Endothelial cell of umbilical vein (primary cell): ENCODE results near the gene LSM2. TPM values are rescaled to one million over a fixed set of nuclear protein-coding genes. Genes with fewer than 3 reads are reported as not detected.

ENCODE experiments used
- BruUV-seq: library from RNA; stranded (reverse); fragments of 400-500 nt; replicated peaks from 2 replicates; lab custom pipeline; 2021; lab: Mats Ljungman, UMichigan
- CTCF ChIA-PET: fragments of 300-600, 350-600 bp; sonication (Branson Sonifier 250); formaldehyde crosslinking; loops from one replicate; lab custom pipeline; 2021; ENCODE audit warnings: antibody characterized with exemption, inconsistent platforms; lab: Charles Lee
- POLR2A ChIA-PET: fragments of 300-600, 350-600 bp; sonication (Branson Sonifier 250); formaldehyde crosslinking; loops from one replicate; lab custom pipeline; 2021; ENCODE audit warnings: antibody characterized with exemption, inconsistent platforms; lab: Charles Lee
- DNase-seq: peaks from one replicate; pipeline ENCODE4 v3.0.0-alpha.2; 2011; ENCODE audit warnings: low read depth, low spot score
- FAIRE-seq: peaks from 2 replicates; lab custom pipeline; 2011; peaks lifted over from hg19 to GRCh38; lab: Jason Lieb, UNC
- H2AFZ ChIP-seq: 2 replicates; pipeline ENCODE4 v1.6.0; 2012; ENCODE audit warnings: low read depth, low read length, control low read depth, inconsistent platforms
- H3K27ac ChIP-seq: 2 replicates; pipeline ENCODE4 v1.5.1; 2011; ENCODE audit warnings: low read depth, mild to moderate bottlenecking, control low read depth, low read length, moderate library complexity; ENCODE audit not compliant: insufficient read depth
- H3K27me3 ChIP-seq, 2 experiments: 2 replicates each; pipeline versions ENCODE4 v1.6.0 to v1.6.1; 2011; ENCODE audit warnings: low read length in 2 of 2, mixed read lengths in 1 of 2; ENCODE audit not compliant: control insufficient read depth in 2 of 2, insufficient read depth in 2 of 2
- H3K36me3 ChIP-seq, 2 experiments: 2 replicates in 1 of 2; 3 replicates in 1 of 2; pipeline ENCODE4 v1.5.1; 2011; ENCODE audit warnings: low read length in 2 of 2, mild to moderate bottlenecking in 1 of 2, moderate library complexity in 1 of 2; ENCODE audit not compliant: control insufficient read depth in 2 of 2, insufficient read depth in 2 of 2; ENCODE audit errors: extremely low read depth in 1 of 2
- H3K4me1 ChIP-seq: 3 replicates; pipeline ENCODE4 v1.5.1; 2011; ENCODE audit warnings: mild to moderate bottlenecking, low read length; ENCODE audit not compliant: control insufficient read depth, insufficient read depth; ENCODE audit errors: extremely low read depth
- H3K4me2 ChIP-seq: 2 replicates; pipeline ENCODE4 v1.6.1; 2011; ENCODE audit warnings: low read length, control low read depth, mixed read lengths; ENCODE audit not compliant: insufficient read depth
- H3K4me3 ChIP-seq, 3 experiments: fragments of 200-600 bp in 1 of 3; sonication (generic), shearing (Covaris generic) in 1 of 3; replicated peaks in 1 of 3; 2 replicates each; pipeline ENCODE4 v1.5.1; 2011 to 2016; ENCODE audit warnings: control low read depth in 3 of 3, low read length in 3 of 3, mild to moderate bottlenecking in 2 of 3, inconsistent platforms in 1 of 3, low read depth in 1 of 3, moderate library complexity in 1 of 3; ENCODE audit not compliant: insufficient read depth in 1 of 3
- H3K79me2 ChIP-seq: 2 replicates; pipeline ENCODE4 v1.6.0; 2012; ENCODE audit warnings: low read length, inconsistent platforms; ENCODE audit not compliant: control insufficient read depth, insufficient read depth
- H3K9ac ChIP-seq: replicated peaks from 2 replicates; pipeline ENCODE3; 2011; ENCODE audit warnings: low read length, control low read depth; ENCODE audit not compliant: insufficient read depth; ENCODE audit errors: extremely low read depth
- H3K9me1 ChIP-seq: replicated peaks from 3 replicates; pipeline ENCODE4 v1.6.0; 2011; ENCODE audit warnings: mild to moderate bottlenecking, low read length; ENCODE audit not compliant: control insufficient read depth, insufficient read depth; ENCODE audit errors: extremely low read depth
- H3K9me3 ChIP-seq: replicated peaks from 2 replicates; pipeline ENCODE4 v1.5.1; 2012; ENCODE audit warnings: low read length, inconsistent platforms; ENCODE audit not compliant: control insufficient read depth, insufficient read depth
- H4K20me1 ChIP-seq: replicated peaks from 2 replicates; pipeline ENCODE3; 2011; ENCODE audit warnings: mild to moderate bottlenecking, low read length; ENCODE audit not compliant: control insufficient read depth, insufficient read depth; ENCODE audit errors: extremely low read depth
- CTCF ChIP-seq, 2 donors: IDR thresholded peaks; 1 replicate in 1 of 2; 2 replicates in 1 of 2; pipeline ENCODE4 v1.5.1; 2011; ENCODE audit warnings: low read length in 2 of 2, mild to moderate bottlenecking in 2 of 2, moderate library complexity in 2 of 2, control low read depth in 1 of 2, inconsistent platforms in 1 of 2, low read depth in 1 of 2; ENCODE audit not compliant: insufficient read depth in 1 of 2; ENCODE audit errors: extremely low read depth in 1 of 2
- EZH2 ChIP-seq: IDR thresholded peaks from 2 replicates; pipeline ENCODE4 v1.6.1; 2012; ENCODE audit warnings: borderline replicate concordance, low read depth, mild to moderate bottlenecking, moderate library complexity, low read length, inconsistent platforms; ENCODE audit not compliant: severe bottlenecking
- FOS ChIP-seq: IDR thresholded peaks from 2 replicates; pipeline ENCODE4 v1.6.1; 2011; ENCODE audit warnings: mild to moderate bottlenecking, low read length, moderate library complexity, borderline replicate concordance; ENCODE audit not compliant: insufficient read depth
- GATA2 ChIP-seq: IDR thresholded peaks from 2 replicates; pipeline ENCODE4 v1.7.0; 2011; ENCODE audit warnings: low read depth, mild to moderate bottlenecking, moderate library complexity, mixed read lengths, low read length; ENCODE audit not compliant: insufficient read length, insufficient read depth
- JUN ChIP-seq: IDR thresholded peaks from 2 replicates; pipeline ENCODE4 v1.6.1; 2011; ENCODE audit warnings: borderline replicate concordance, low read depth; ENCODE audit not compliant: insufficient read length, insufficient read depth
- MAX ChIP-seq: IDR thresholded peaks from 2 replicates; pipeline ENCODE4 v1.6.1; 2011; ENCODE audit not compliant: insufficient read depth, insufficient read length
- MYC ChIP-seq: IDR thresholded peaks from one replicate; pipeline ENCODE4 v1.6.1; 2011; ENCODE audit warnings: mild to moderate bottlenecking, low read depth, low read length
- POLR2A ChIP-seq: IDR thresholded peaks from 2 replicates; pipeline ENCODE4 v1.6.1; 2012; ENCODE audit warnings: low read depth, mild to moderate bottlenecking, control low read depth, low read length
- POLR2AphosphoS5 ChIP-seq: IDR thresholded peaks from 2 replicates; pipeline ENCODE4 v1.6.1; 2012; ENCODE audit warnings: low read depth, mild to moderate bottlenecking, control low read depth, low read length, moderate library complexity; ENCODE audit not compliant: insufficient read depth
- dilution Hi-C: fragments of 300-500 bp; cut with MboI; formaldehyde crosslinking; loops from one replicate; pipeline ENCODE4 v1.15.0; 2019; ENCODE audit warnings: low sequenced_read_pairs; ENCODE audit not compliant: extremely low pct_ligation_motif_present
- intact Hi-C: fragments of 100-400 bp; cut with micrococcal nuclease; formaldehyde crosslinking; loops from one replicate; pipeline ENCODE4 v1.10.0; 2022
- polyA plus RNA-seq, 4 experiments: library from polyadenylated mRNA; depleted of rRNA in 3 of 4; stranded (reverse) in 3 of 4; unstranded in 1 of 4; fragments of >200 nt; gene quantifications; 2 replicates each; pipeline versions ENCODE4 v1.2.1 to v1.2.3, GENCODE V29; 2011 to 2012; ENCODE audit warnings: missing spikeins in 1 of 4
- total RNA-seq: library from RNA; stranded (reverse); gene quantifications from 2 replicates; pipeline ENCODE4 v1.2.3, GENCODE V29; 2021

Gene LSM2
- total and polyA plus RNA-seq, 2 donors (not counting 3 experiments of a cell fraction or from before 2014, with no cell fraction given): 78.1 to 86.0 TPM

- Histone ChIP-seq H3K9ac (no peak overlapping the region), H2AFZ (no peak overlapping the region), H3K4me3 (no peak overlapping the region), H3K27ac (no peak overlapping the region), H3K9me3 (no peaks in the 10 kb centered on the region), H3K4me2 (no peak overlapping the region), H3K27me3 (no peaks in the 10 kb centered on the region), H3K79me2 (no peaks in the 10 kb centered on the region), H4K20me1 (no peaks in the 10 kb centered on the region), H3K36me3 (no peaks in the 10 kb centered on the region), H3K4me1 (no peaks in the 10 kb centered on the region), H3K9me1 (no peaks in the 10 kb centered on the region)
- no TSS peak for BruUV-seq
- dilution Hi-C loops (no loop called here), intact Hi-C loops (no loop called here)
- ChIA-PET CTCF (interaction anchor here (1.3 kb wide), 1 partner anchor 9 kb away, joined by 4 read pairs; no protein-coding TSS in a partner anchor), POLR2A (no interaction called here)
- DNase-seq (no peak), FAIRE-seq (no peak)
- TF ChIP-seq MYC (no peak), EZH2 (no peak), POLR2AphosphoS5 (no peak), CTCF (IDR thresholded peaks at IDR 0.05; ENCODE audit: extremely low read depth in 1 of 2, insufficient read depth in 1 of 2, low read depth in 1 of 2, low read length in 2 of 2) (no peak), MAX (no peak), JUN (no peak), FOS (no peak), GATA2 (no peak), POLR2A (no peak)
These were observed 40.7 kb upstream of the LSM2 start for GRCh38 chr6:31847276-31847978.
